NCI-H2171 (cell line): ENCODE data around the gene CASTOR1.

Experiments used
- DNase-seq: peaks from one replicate; lab custom pipeline; 2025; lab: John Stamatoyannopoulos, UW

CASTOR1 gene

DNA sequence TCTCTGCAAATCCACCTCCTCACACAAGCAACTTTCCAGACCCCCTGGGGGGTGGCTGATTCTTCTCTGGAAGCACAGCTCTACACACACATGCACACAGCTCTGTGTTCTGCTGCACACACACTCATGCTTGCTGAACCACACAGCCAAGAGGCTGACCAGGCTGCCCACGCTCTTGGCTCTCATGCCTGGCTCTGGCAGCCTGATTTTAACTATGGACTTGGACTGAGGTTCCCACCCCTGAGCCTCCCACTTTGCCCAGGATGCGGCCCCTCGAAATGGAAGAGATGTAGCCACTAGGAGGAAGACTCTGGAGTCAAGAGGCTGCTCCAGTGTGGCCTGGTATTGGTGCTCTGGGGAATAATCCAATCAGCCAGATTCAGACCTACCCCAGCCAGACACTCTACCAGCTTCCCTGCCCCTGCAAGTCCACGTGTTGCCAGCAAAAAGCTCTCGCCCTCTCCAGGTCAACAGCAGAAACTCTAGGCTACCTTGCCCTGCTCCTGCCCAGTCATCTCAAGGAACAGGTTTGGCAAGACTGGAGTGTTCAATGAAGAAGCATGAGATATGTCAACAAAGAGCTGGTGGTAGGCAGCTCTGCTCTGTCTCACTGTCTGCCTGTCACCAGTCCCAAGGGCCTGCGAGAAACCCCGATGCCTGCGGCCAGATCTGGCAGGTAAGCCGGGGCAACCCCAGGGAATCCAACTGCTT, 8.8 kb upstream of the CASTOR1 start:
- no peak for DNase-seq

DNA sequence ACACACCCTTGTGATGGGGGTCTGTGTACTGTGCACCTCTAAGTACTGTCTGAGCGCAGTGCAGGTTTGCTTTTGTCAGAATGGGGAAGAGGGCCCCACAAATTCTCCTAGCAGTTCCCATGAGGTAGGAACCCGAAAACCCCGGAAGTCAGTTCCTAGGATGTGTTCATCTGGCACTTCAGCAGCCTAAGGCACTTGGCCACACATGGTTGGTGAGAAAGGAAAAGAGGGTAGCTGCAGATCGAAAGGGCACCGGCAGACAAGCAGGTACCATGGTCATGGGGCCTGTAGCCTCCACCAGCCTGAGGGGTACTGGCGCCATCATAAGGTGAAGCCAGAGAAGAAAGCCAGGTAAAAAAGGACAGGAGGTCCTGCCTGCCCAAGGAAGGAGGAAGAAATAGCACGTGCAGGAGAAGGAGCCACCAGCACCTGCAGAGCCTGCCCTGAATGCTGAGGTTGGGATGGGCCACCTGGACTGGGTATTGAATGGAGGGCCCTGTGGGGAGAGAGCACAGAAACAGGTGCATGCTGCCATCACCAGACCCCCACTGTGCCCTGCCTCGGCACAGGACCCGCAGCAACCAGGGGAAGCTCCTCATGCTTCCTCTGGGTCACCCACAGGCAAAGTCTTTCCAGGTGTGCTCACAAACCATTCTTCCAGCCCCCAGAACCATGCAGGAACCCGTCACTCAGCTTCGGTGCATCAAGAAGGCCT, 8.1 kb upstream of the CASTOR1 start:
- no peak for DNase-seq

DNA sequence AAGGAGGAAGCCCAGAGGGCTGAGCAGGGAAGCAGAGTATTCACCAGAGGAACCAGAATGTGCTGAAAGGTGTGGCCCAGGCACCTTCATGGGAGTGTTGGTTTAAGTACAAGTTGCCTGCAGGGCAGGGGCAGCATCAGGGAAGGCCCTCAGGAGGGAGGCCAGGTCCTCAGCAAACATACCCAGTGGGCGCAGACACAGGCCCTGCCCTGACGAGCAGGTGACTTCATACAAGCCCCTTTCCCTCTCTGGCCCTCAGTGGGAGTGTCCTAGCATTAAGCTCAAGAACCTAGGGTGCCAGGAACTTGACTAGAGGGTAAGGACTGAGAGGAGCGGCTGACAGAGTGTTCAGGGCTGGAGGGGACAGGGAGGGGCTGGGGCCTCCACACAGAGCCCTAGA, 7.5 kb upstream of the CASTOR1 start:
- DNase-seq, result no peak

DNA sequence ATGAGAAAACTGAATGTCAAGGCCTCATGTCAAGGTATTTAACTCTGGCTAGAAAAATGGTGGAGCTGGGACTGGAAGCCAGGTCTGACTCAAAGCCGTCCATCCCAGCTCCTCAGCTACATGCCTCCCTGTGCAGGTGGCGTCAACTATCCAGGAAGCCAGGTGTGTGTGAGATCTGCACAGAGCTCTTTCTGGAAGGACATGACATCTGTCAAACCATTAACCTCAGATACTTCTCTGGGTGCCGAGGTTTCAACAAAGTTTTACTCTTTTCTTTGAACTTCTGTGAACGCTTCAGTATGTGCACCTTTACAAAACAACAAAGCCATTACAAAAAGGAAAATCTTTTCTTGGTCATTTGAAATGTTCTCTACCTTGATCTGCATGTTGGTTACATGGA, 7.0 kb upstream of the CASTOR1 start:
- DNase-seq, result no peak

DNA sequence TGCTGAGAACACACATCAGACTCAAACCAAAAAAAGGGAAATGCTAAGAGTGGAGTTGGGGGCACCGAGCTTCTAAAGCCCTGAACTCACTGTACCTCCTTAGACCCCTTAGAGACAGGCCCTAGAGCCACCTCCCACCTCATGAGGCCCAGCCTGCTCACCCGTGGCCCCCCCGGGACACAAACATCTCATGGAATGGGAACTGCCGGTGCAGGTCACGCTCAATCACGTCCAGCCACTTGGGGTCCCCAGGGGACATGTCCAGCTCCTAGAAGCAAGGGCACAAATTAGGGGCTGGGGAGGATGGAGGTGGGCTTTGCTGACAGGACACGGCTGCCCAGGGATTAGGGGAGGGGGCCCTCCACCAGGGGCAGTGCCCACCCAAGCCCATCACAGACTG, 6.3 kb upstream of the CASTOR1 start:
- DNase-seq, result no peak

DNA sequence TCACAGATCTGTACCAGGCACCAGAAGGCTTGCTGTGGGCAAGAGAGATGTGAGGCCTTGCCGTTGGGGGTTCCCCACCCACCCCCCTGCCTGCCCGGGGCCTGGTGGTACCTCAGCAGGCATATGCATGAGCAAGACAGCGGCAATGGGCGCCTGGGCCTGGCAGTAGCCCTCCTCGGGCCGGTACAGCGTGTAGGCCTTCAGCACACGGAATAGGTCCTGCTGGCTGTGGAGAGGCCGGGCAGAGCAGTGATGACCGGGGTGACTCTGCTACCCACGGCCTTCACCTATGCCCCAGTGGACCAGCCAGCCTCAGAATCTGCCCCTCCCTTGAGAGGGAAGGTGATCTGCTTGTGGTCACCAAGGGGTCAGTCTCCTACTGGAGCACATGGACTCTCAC, 5.5 kb upstream of the CASTOR1 start:
- DNase-seq, result no peak

DNA sequence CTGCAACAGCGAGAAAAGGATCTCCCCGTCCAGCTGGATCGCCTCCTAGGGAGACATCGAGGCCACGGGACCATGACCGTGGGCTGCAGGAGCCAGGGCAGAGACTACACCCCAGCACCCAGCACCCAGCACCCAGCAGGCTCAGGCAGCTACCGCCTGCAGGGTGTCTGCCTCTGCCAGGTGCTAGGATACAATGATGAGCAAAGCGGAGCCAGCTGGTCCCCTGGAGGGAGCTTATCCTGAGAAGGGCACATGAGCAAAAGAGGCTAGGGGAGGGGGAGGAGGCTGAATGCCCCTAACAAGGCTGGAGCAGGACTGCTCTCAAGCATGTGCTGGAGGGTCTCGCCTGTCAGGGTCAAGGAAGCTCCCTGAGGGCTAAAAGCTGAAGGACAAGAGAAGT, 4.8 kb upstream of the CASTOR1 start:
- DNase-seq, result no peak

DNA sequence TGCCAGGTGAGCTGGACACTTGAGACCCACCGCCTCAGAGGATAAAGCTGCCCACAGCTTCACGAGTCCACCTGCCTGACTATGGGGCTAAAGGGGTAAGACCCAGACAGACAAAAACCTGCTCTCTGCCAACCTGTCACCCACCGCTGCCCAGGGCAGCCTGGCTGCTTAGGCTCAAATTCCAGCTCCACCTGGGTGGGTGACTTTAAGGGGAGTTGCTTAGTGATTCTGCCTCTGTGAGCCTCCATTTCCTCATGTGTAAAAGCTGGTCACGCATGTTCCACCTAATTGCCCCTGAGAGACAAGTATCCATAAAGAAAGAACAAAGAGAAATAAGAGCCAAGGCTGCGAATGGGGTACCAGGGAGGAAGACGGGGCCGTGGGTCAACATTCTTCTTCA, 3.7 kb upstream of the CASTOR1 start:
- no peak for DNase-seq

DNA sequence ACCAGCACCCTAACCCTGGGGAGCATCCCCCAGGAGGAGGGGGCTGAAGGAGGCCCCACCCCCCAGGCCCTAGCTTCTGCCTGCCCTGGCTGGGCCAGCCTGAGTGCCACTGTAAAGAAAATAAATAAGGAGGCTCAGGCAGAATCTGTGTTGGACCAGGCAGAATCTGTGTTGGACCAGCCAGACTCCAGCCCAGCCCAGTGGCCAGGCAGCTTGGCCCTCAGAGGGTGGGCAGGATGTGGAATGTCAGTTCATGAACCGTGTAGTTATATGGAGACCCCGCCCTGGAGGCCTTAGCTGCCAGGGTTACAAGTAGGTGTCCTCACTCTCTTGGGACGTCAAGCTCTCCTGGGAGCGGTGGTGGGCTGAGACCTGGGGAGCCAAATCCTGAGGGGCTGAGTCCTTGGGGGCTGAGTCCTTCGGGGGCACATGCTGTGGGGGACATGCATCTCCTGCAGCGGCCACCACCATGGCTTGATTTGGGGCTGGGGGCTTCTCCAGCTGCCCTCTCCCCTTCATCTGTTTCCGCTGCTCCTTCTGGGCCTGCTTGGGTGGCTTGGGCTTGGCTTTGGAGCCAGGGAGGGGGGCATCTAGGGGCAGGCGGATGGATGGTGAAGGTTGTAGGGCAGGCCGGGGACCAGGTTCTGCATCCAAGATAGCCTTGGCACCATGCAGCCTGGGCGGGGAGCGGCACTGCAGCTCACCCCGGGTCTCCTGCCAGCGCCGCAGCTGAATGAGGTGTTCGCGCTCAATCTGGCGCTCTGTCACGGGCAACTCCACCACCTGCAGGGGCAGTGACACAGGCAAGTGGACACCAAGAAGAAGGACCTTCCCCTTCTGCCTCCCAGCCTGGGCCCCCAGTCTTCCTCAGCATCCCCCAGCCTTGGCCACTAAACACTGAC, 3.0 kb upstream of the CASTOR1 start:
- no peak for DNase-seq

DNA sequence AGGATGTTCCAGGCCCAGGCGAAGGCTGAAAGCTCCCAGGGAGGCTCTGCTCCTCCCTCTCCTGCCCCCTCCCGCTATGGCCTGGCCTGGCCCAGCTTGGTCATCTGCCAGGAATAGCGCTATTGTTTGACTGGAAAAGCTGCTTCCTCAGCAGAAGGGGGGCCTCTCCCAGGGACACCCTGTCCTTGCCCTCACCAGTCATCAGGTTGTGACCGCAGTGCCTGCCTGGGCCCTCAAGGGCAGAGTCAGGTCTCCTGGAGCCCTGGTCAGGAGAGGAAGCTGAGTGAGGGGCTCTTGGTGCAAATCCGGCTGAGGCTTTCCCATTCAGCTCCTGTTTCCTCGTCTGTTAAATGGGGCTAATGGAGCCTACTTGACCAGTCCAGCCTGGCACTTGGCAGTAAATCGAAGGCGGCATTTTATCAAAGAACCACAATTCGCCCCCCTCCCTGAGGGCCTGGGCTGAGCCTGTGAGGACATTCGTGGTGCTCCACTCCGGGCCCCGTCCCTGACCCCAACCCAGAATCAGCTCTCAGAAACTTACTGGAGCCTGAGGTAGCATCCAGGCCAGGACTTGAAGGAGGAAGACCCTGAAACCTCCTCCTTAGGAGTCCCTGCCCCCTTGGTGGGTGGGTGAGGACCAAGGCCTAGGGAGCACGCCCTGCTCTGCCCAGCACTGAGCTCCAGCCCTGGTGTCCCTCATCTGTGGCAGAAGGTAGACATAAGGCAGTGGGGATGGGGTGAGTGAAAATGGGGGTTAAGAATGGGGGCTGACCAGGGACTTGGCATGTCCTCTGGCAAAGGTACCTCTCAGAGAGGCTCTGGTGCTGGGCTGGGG, 2.0 kb upstream of the CASTOR1 start:
- no peak for DNase-seq

DNA sequence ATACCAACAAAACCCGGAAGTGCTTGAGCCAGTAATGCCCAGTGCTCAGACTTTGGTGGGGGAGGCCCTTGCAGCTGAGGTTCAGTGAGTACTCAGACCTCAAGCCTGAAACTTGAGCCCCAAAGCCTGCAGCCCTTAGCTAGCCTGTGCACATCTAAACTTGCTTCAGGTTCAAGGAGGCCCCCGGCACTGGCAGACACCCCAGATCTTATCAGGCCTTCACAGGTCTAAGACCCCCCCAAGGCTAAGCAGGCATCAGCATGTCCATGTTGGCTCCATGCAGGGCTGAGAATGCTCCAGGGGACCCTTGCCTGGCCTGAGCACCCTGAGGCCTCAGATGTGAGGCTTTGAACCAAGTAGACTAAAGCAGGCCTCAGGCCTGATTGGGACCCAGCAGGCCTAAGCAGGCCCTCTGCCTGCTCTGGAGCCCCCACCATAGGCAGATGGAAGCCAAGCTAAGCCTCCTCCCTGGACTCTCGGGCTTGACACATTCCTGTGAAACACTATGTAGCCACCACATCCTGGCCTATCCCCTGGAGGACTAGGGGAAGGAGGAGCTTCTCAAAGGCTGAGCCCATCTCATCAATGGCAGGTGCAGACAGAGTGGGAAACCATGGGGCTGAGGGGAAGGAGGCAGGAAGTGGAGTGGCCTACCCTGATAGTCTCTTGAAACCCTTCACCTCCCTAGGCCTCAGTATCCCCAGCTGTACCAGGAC, 1.2 kb upstream of the CASTOR1 start:
- no peak for DNase-seq

DNA sequence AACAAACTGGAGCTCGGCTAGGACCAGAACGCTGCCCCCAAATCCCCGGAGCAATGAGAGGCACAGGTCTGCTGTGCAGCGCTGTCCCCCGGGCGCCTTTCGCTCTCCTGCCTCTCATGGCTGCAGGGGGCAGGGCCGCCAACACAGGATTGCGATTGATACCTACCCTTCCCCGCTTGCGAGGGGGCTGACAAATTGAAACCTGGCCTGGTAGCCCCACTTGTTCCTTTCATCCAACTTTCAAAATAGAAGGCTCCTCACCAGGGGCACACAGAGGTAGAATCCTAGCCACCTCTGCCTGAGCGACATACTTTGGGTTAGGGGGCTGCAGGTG, 642 bp upstream of the CASTOR1 start:
- DNase-seq, result no peak

DNA sequence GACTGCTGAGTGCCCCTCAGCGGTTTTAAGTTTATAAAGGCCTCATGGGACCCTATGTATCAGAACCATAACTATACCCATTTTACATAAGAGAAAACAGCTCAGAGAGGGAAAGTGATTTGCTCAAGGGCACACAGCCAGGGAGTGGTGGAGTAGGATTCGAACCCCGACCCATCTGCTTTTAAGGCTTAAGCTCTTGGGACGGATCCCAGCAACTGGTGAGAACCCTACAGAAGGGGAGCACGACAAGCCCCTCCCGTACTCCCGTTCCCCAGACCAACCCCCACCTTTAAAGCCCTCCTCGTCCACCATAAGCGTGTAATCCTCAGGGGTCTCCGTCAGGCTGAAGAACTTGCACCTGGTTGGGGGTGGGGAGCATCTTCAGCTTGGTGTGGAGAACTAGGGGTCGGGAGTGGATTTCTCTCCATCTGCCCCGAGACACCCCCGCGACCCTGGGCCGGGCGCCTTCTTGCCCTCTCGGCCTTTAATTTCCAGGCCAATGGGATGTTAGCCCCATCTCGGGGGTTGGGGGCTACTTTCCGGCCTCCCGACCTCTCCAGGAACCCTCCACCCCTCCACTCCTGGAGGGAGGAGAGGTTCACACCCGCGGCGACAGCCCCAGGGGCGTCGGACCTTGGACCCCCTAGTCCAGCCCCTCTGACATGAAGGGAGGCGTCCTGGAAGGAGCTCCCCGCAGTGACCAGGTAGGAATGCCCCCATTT, 725 bp downstream of the CASTOR1 start:
- DNase-seq, result no peak

DNA sequence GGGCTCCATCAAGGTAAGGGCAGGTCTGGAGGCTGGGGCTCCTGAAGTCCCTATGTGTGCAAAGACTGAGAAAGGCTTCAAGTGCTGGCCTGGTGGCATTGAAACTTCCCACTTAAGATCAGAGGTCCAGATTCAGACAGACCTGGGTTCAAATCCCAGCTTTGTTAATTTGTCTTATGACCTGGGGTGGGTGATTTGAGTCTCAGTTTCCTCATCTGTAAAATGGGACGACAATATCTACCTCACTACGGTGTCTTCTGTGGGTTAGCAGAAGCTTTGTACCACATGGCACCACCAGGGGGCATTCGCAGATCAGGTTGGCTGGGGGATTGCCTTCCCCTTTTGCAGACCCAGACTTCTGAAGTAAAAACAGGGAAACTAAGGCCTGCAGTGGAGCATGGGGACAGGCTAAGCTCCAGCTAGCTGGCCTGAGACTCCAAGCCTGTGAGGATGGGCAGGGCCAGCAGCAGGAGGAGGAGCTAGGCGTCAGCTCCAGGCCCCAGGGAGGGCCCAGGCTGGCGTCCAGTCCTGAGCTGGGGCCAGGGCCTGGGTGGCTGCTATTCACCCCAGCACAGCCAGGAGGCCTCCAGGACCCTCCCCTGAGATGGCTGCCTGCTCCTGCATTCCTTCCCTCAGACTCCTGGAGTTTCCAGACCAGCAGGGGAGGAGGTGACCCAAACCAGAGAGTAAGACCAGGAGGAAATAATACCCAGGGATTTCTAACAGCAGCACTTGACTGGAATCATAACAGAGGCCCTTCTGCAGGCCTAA, 1.5 kb downstream of the CASTOR1 start:
- peak; percentile 33 for DNase-seq

DNA sequence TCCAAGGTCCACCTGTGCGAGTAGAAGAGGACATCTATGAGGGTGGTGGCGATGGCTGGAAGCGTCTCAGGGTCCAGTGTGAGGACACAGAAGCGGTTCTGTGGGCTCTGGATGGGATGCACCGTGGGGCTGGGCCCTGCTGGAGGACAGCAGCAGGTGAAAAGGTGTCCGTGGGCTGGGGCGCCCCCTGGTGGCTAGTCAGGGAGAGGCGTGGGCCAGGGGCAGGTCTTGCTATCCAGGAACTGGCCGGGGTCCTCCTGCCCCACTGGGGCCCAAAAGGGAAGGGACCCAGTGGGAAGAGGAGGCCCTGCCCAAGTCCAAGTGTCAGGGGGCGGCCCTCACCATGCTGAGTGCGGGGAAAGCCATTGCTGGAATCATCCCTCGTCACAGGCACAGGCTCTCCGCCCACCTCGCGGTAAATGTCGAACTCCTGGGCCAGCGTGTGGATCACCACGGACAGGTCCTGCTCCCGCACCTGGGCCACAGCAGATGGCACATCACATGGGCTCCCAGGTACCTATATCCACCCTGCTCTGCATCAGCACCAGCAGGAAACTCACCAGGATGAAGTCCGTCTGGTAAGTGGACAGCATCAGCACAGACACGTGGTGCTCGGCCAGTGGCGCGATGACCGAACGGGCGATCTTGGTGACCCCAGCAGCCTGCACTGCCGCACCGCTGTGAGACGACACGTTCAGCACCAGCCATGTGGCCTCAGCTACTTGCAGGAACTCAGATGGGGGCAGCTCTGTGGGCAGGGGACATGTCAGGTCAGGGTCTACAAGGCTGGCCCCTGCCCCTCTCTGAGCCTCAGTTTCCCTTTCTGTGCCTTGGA, 2.3 kb downstream of the CASTOR1 start:
- no peak for DNase-seq

DNA sequence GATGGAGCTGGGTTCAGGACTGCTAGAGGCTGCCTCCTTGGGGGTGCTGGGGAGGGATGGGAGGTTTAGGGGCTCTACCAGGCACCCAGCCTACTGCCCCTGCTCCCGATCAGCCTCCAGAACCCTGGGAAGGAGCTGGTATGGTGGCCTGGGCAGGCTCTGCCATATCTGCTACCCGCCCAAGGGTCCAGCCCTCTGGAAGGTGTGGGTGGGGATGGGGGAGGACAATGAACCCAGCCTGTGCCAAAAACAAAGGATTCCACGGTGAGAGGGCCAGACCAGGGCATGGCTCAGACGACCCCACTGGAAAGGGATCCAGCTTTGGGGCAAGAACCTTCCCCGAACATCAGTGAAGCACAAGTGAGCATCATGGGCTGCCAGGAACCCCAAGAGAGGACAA, 3.0 kb downstream of the CASTOR1 start:
- DNase-seq, result no peak

DNA sequence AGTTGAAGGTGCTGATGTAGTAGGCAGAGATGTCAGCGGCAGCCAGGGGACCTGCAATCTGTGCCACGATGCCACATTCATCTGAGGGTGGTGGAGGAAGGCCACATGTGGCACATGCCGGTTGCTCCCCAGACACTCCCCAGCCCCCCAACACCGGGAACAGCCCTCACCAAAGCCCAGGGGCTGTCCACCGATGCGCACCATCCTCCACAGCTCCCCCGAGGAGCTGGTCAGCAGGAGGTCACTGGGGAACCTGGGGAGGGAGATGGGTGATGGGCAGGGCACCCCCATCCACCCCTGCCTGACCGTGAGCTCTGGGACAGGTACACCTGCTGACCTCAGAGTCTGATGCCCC, 3.5 kb downstream of the CASTOR1 start:
- no peak for DNase-seq

DNA sequence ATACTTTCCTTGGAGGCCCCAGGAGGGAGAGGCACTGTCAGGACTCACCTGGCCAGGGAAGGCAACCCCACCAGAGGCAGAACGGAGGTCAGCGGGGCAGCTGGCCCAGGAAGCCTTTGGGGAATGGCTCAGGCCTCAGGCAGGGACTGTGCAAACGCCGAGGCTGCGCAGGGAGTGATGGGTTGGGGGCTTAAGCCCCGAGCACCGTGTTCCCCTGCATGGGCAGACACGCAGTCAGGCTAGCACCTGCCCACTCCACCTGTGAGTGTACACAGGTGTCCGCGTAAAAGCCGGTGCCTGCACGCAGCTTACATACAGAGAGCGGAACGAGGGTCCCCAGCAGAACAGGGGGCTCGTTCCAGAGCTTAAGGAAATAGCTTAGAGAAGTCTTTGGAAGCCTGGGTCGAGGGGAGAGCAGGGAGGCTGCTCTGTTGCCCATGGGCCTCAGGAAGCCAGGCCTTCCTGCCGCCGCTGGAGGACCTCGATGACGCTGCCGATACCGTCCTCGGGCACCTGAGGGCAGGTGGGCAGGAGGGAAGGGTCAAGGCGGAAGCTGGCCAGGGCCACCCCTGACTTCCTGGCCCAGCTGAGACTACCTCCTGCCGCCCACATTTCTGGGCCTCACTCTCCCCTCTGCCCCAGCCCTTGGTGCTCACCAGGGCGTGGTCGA, 4.0 kb downstream of the CASTOR1 start:
- DNase-seq, result no peak

DNA sequence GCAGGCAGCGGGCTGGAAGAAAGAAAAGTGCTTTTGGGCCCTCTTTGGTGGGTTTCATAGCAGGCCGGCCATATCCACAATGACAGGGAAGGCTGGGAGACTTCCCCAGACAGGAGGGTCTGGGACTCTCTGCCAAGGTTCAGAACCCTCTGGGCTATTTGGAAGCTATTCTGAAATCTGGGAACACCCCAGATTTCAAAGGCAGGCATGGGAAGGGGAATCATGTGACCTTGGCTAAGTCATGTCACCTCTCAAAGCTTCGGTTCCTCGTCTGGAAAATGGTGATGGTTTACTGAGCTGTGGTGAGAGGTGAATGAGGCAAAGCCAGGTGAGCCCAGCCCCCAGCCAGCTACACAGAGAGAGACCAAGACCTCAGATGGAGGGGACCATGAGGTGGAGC, 4.6 kb downstream of the CASTOR1 start:
- DNase-seq, result no peak
